ENCODE results near the gene LRRC59. TPM values are rescaled to one million over a fixed set of nuclear protein-coding genes. Genes with fewer than 3 reads are reported as not detected.
A peak's percentile ranks its signal among the peaks of the same experiment; 100 is the strongest.

LRRC59 gene
- total RNA-seq, 1 donor from 2014 or later = 56.8 TPM

DNA sequence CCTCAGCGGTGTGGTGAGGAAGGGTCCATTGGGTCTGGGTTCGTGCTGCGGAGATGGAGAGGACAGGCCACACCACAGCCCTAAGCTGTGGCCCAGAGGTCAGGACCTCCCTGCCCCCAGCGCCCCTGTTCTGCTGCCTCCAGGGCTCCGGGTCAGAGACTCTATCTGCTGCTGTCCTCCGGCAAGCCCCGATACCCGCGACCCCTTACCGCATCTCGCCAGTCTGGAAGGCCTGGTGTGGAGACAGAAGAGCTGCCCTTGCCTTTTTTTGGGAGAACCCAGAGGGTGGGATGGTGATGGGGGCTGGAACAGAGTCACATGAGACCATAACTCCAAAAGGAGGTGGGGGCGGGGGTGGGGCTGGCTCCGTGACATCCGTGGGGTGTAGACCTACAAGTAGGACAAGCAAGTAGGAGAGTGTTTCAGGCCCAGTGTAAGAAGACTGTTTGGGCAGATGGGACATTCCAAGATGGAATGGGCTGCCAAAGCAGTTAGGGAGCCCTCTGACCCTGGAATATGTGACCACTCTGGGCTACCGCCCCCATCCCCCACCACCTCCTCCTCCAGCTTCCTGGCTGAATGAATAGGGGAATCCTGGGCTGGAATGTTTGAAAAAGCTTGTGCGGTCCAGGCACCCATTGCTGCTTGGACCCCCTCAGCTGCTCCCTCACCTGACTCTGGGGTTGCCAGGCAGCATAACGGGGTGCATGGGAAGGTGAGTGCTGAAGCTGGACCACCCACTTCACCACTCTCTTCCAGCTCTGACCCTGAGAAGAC, 50.0 kb downstream of the LRRC59 start:
- no peak for DNase-seq (ENCODE audit: low spot score)

DNA sequence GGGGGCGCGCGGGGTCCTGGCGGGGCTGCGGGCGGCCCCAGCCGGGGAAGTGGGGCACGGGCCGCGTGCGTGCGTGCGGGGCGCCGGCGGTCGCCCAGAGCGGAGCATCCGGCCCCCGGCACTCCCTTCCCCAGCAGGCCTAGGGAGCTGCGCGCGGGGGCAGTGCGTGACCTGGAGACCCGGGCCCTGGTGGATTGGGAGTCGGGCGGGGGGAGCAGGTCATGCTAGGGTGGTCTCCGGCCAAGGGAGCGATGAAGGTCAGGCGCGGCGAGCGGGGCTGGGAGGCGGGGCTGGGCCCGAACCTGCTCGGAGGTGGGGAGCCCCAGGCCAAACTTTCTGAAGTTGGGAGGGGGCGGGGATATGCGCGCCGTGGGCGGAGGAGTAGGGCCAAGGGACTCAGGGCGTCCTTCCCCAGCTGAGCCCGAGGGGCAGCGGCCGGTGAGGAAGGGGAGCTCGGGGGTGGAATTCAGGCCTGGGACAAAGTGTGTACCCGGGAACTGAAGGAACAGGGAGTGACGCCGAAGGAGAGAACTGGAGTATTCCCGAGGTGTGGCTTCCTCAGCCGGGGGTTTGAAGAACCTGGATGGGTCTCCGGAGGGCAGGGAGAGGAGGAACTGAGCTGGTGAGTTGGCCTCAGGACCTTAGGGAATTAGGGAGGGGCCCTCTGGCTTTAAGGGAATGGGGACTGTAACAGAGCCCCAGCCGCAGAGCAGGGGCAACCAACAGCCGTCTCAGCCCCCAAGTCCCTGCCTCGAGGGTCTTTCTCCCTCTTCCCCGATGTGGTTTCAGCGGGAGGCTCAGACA, 50.8 kb downstream of the LRRC59 start:
- peak; percentile 46 for DNase-seq (ENCODE audit: low spot score)

DNA sequence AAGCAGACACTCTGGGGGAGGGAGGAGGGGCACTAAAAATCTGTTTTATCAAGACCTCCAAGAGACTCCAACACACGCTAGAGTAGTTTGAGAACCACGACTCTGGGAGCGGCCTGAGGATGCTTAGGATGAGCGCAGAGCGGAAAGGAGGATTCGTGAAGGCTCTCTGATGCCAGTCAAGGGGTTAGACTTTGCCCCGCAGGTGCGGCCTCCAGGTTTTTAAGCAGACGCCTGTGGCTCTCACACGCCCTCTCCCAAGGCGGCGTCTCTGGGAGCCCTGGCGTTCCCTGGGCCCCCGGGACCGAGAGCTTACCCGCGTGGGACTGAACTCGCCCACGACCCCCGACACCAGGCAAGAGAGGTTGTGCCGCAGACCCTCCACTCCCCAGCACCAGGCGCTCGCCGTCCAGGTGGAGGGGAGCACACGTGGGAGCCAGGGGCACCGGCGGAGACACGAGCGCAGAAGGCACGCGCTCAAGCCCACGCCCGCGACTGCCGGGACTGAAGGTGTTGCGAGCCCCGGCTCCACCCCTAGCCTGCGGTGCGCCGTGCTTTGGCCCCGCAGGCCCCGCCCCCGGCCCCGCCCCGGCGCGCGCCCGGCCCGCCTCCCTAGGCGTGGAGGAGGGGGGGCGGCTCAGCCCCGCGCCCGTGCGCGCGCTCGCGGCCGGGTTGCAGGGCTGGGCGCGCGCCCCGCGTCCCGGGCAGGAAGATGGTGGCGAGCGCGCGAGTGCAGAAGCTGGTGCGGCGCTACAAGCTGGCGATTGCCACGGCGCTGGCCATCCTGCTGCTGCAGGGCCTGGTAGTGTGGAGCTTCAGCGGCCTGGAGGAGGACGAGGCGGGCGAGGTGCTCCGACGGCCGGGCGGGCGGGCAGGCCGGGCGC, 51.7 kb downstream of the LRRC59 start, which contains the start of gene XYLT2:
XYLT2 (plus strand) TSS at position 695 of the 881 bp plus-strand sequence; CDS start at position 710, 15 bp downstream.
- peak; percentile 87 for DNase-seq (ENCODE audit: low spot score)

DNA sequence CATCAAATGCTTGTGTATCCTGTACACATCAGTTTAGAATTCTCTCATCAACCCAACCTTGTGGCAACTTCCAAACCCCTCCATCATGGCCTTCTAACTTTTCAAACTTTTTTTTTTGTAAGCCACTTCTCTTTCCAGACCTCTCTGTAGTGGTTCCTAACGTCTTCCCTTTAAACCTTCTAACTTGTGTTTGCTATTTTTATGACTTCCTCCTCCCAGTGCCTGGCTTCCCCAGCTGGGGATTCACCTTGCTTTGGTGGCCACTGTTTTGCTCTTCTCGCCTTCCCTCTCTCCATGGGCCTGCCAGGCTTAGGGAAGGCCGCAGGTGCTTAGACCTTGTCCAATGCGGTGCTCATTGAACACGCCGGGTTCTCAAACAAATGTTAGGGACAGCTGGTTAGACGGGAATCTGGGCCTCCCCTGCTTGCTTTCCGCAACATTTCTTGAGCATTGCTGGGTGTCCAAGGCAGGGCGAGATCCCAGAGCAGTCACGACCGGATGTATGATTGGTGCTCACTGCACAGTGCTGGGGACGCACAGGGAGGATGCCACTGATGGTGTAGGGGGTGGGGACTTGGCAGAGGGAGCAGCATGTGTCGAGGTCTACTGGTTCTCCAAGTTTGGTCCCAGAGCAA, 52.5 kb downstream of the LRRC59 start:
- no peak for DNase-seq (ENCODE audit: low spot score)

DNA sequence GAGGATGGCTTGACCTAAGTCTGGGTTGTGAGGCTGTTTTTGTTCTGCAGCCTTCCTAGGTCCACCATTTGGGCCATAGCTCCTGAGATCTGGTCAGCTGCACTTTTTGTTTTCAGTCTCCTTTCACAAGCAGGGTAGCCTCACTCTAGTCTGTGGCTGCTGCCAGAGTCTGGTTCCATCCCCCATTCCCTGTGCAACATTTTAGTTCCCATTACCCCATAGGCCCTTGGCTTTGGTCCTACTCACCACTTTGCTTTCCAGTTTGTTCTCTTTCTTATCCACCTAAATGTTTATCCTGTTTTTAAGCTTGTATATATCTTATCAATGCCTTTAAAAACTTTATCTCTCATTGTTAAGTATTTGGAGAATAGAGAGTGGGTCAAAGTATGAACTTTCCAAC, 57.9 kb downstream of the LRRC59 start:
- no peak for DNase-seq (ENCODE audit: low spot score)

DNA sequence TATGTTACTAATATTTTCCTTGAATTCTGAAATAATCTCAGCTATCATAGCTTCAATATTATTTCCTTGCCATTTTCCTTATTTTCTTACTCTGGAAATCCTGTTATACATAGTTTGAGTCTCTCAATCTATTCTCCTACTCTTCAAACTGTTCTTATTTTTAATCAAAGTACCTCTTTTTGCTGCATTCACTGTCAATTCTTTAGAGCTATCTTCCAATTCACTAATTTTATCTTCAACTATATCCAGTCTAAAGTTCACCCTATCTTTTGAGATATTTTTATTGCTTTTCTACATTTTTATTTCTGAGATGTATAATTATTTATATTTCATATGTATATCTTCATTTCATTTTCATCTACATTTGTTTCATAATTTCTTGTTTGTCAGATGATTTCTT, 58.7 kb downstream of the LRRC59 start:
- DNase-seq (ENCODE audit: low spot score) = no peak

DNA sequence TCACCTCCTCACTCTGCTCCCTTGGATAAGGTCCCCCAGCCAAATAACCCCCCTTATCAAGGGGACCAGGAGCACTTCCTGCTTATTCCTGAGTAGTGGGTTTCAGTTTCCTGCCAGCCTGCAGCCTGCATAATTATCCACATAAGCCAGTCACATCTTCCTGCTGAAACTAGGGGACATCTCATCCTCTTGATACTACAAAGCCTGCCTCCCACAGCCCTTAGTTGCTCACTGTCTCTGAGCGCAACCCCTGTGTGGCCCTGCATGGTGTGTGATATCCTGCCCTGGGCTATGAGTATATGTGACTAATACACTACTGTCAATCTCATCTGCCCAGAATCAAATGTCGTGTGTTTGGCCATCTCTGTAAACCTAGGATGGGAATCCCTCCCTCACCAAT, 59.4 kb downstream of the LRRC59 start:
- no peak for DNase-seq (ENCODE audit: low spot score)

DNA sequence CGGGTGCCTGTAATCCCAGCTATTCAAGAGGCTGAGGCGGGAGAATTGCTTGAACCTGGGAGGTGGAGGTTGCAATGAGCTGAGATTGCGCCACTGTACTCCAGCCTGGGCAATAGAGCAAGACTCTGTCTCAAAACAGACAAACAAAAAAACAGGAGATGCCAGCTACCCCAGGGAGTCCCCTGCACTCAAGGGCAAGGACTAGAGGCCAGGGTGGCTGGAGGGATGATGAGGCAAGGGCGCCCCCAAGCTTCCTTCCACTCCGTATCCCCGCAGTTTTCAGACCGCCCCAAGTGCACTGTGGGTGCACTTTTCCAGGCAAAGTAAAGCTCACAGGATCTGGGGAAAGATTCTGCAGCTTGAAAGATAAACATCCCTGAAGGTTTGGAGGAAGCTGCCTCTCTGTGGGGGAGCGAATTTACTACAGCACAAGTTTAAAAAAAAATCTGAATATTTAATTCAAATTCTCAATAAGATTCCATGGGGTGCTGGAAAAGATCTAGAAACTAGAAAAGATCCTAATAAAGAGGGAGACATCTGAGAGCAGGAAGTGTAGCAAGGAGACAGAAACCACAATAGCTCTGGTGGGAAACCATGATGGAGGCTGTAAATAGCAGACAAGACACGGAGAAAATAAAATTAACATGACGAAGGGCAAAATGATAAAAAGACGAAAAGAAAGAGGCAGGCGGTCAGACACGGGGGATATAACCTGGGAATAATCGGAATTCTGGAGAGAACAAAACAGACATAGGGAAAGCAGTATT, 63.8 kb downstream of the LRRC59 start:
- peak; percentile 48 for DNase-seq (ENCODE audit: low spot score)

DNA sequence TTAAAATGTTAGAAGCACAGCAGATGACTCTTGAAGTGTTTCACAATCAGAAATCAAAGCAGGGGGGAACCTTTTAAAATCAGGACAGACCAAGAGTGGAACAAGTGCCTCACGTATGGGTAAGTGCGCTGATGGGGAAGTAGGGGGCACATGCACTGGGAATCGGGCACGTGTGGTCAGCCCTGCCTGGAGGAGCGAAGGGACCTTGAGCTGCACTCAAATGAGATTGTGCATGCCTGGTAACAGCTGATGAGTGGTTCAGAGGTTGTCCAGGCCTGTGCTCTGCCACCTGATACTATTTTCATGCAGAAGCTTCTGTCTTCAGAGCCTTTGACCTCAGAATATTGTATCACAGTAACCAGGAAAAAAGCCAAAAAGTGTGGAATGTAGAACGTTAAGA, 65.1 kb downstream of the LRRC59 start:
- no peak for DNase-seq (ENCODE audit: low spot score)

Other genes starting within 250 kb of the LRRC59 start
- 14.2 TPM for gene PPP1R9B, start 246.8 kb downstream of the LRRC59 start, total RNA-seq (ENCODE audit: insufficient read depth, low replicate concordance)
- gene SGCA, start 231.5 kb downstream of the LRRC59 start, total RNA-seq (ENCODE audit: insufficient read depth, low replicate concordance) = 31.3 TPM
- 6,804 TPM for gene COL1A1, start 195.9 kb downstream of the LRRC59 start, total RNA-seq (ENCODE audit: insufficient read depth, low replicate concordance)
- gene TMEM92, start 123.1 kb downstream of the LRRC59 start, total RNA-seq (ENCODE audit: insufficient read depth, low replicate concordance) = not detected
- 29.6 TPM for gene XYLT2, start 51.4 kb downstream of the LRRC59 start, total RNA-seq (ENCODE audit: insufficient read depth, low replicate concordance)
- gene MRPL27, start 24.3 kb downstream of the LRRC59 start, total RNA-seq (ENCODE audit: insufficient read depth, low replicate concordance) = 19.5 TPM
- not detected for gene EME1, start 24.3 kb downstream of the LRRC59 start, total RNA-seq (ENCODE audit: insufficient read depth, low replicate concordance)
- gene ACSF2, start 28.7 kb upstream of the LRRC59 start, total RNA-seq (ENCODE audit: insufficient read depth, low replicate concordance) = 14.9 TPM
- gene CHAD, start 71.4 kb upstream of the LRRC59 start, total RNA-seq (ENCODE audit: insufficient read depth, low replicate concordance) = not detected
- gene RSAD1, start 81.3 kb upstream of the LRRC59 start, total RNA-seq (ENCODE audit: insufficient read depth, low replicate concordance) = 42.4 TPM
- gene MYCBPAP, start 110.9 kb upstream of the LRRC59 start, total RNA-seq (ENCODE audit: insufficient read depth, low replicate concordance) = not detected
- 1.2 TPM for gene EPN3, start 135.2 kb upstream of the LRRC59 start, total RNA-seq (ENCODE audit: insufficient read depth, low replicate concordance)
- gene SPATA20, start 149.7 kb upstream of the LRRC59 start, total RNA-seq (ENCODE audit: insufficient read depth, low replicate concordance) = 71.3 TPM
- 1.9 TPM for gene CACNA1G, start 163.2 kb upstream of the LRRC59 start, total RNA-seq (ENCODE audit: insufficient read depth, low replicate concordance)
- gene ABCC3, start 237.4 kb upstream of the LRRC59 start, total RNA-seq (ENCODE audit: insufficient read depth, low replicate concordance) = 16.9 TPM